ENCODE data around the gene CNNM3. TPM values are rescaled to one million over a fixed set of nuclear protein-coding genes. Genes with fewer than 3 reads are reported as not detected.
"Not testable (repeated sequence)": the region's sequence is repeated elsewhere in the genome, so short reads cannot be mapped to it uniquely, and the experiment has no call there.

CNNM3 gene
- total RNA-seq, 2 donors from 2014 or later, result 17.9 to 22.0 TPM

DNA sequence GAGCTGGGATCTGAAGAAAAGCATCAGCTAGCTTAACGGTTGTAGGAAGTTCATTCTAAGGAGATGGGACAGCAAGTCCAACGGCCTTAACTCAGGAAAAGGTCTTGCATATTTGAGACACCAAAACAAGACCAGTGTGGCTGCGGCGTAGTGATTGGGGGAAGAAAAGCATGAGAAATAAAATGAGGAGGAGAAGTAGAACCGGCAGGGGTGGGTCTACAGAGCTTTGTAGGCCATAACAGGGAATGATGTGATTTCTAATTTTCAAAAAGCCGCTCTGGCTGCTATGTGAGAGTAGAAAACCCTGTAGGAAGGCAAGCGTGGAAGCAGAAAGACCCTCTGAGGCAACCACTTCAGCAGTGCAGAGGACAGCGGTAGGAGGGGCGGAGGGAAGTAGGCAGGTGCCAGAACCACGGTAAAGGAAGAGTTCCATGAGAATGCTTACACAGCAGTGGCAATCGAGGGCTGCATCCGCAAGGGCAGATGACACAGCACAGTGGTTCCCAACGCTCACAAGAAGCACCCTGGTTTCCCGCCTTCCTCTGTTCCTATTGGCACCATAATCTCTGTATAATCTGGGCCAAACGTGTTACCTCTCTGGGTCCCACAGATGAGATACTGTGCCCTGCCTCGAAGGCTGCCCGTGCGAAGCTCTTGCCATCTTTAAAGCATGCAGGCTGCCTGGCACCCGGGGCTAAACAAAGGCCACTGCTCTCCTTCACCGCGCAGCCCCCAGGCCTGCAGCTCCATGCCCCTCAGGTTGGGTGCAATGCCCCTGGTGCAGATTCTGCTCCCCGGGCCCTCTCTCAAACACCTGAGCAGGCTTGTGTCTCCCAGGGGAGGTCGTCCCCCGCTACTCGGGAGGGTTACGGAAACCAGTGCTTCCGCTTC is 41.0 kb downstream of the CNNM3 start:
- peak overlapping the region; percentile 89 for H3K4me3 Mint-ChIP-seq
- no peaks in the 10 kb centered on the region for H3K27me3 Mint-ChIP-seq
- ATAC-seq (replicated peaks), result peak; percentile 18
- no peaks in the 10 kb centered on the region for H3K9me3 Mint-ChIP-seq
- peaks cover 19% of the 10 kb centered on the region for H3K4me1 Mint-ChIP-seq
- H3K27ac Mint-ChIP-seq, result peak overlapping the region; percentile 79
- H3K36me3 Mint-ChIP-seq (ENCODE audit: low read depth), result peaks cover 39% of the 10 kb centered on the region

DNA sequence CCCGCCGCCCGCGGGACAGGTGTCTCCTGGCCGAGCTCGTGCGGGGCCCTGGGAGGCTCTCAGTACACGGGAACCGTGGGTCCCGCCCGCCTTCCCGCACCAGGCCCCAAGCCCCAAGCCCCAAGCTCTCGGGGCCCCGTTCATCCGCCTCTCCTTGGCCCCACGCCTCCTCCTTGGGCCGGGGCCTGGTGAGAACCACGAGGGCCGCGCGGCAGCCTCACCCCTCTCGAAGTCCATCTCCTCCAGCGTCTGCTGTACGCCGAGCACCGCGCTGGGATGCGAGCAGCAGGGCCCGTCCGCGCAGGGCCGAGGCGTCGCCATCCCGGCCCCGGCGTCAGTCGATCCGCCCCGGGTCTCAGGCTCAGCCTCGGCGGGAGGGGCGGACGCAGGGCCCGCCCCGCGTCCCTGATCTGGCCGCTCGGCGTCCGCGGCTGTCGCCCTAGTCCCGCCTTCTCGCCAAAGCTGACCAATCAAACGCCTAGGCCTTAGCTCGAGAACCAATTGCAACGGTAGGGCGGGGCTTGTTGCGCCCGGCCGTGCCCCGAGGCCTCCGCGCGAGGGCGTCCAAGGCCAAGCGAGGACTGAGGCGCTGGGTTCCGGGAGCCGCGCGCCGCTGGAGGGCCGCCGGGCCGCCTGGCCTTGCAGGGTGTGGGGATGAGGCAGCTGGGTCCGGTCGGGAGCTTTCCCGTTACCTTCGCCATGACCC is 41.8 kb downstream of the CNNM3 start, which contains the start of gene ANKRD39:
TSS of gene ANKRD39 (minus strand) at position 350 of the 706 bp plus-strand sequence. CDS start at position 321, 29 bp downstream.
- Mint-ChIP-seq H3K4me1 (peaks cover 19% of the 10 kb centered on the region), H3K9me3 (no peaks in the 10 kb centered on the region), H3K4me3 (peak within 1 kb of the TSS; percentile 89), H3K36me3 (ENCODE audit: low read depth) (peaks cover 38% of the 10 kb centered on the region), H3K27ac (peak within 1 kb of the TSS; percentile 79), H3K27me3 (no peaks in the 10 kb centered on the region)
- peak; percentile 94 for ATAC-seq (replicated peaks)

DNA sequence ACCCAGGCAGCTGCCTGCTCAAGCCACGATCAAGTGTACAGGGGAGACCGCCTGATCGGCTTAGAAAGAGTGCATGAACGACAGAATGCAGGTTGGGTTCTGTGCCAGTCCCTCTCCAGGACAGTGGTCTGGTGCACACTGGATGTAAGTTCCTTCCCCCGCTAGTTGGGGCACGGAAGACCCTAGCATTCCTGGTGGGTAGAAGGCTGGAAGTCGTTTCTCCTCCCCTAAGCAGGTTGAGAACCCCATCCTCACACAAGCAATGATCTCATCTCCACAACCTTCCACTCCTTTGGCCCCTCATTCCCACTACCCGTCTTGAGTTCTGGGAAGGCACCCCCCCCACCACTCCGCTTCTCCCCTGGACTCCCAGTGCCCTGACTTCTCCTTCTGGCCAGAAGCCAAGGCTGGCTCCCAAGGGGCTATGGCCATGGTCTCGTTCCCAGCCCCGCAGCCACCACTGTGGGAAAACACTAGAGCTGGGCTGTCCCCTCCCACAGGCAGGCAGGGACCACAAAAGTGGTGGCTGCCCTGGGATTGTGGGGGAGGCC is 43.1 kb downstream of the CNNM3 start:
- peaks cover 29% of the 10 kb centered on the region for H3K36me3 Mint-ChIP-seq (ENCODE audit: low read depth)
- peak overlapping the region; percentile 89 for H3K4me3 Mint-ChIP-seq
- H3K9me3 Mint-ChIP-seq, result no peaks in the 10 kb centered on the region
- ATAC-seq (replicated peaks), result no peak
- peaks cover 19% of the 10 kb centered on the region for H3K4me1 Mint-ChIP-seq
- H3K27ac Mint-ChIP-seq, result peak overlapping the region; percentile 36
- H3K27me3 Mint-ChIP-seq, result no peaks in the 10 kb centered on the region

DNA sequence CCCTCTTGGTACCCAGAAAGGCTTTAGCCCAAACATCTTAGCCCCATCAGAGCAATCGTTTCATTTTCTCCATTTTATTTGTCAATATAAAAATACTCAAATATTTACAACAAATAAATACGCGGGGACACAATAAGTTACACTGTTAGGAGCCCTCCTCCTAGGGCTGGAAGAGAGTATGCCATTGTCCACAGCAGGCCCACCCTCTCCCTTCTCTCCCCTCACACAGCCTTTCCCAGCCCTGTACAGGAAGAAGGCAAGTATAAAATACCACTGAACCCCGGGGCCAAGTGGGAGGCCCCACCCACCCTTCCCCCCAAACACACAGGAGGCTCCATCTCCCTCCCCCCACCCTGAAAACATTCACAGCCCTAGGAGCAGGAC is 43.6 kb downstream of the CNNM3 start:
- H3K27me3 Mint-ChIP-seq, result no peaks in the 10 kb centered on the region
- H3K9me3 Mint-ChIP-seq, result no peaks in the 10 kb centered on the region
- ATAC-seq (replicated peaks), result no peak
- peak overlapping the region; percentile 89 for H3K4me3 Mint-ChIP-seq
- peaks cover 18% of the 10 kb centered on the region for H3K4me1 Mint-ChIP-seq
- peaks cover 24% of the 10 kb centered on the region for H3K36me3 Mint-ChIP-seq (ENCODE audit: low read depth)
- H3K27ac Mint-ChIP-seq, result peak overlapping the region; percentile 50

DNA sequence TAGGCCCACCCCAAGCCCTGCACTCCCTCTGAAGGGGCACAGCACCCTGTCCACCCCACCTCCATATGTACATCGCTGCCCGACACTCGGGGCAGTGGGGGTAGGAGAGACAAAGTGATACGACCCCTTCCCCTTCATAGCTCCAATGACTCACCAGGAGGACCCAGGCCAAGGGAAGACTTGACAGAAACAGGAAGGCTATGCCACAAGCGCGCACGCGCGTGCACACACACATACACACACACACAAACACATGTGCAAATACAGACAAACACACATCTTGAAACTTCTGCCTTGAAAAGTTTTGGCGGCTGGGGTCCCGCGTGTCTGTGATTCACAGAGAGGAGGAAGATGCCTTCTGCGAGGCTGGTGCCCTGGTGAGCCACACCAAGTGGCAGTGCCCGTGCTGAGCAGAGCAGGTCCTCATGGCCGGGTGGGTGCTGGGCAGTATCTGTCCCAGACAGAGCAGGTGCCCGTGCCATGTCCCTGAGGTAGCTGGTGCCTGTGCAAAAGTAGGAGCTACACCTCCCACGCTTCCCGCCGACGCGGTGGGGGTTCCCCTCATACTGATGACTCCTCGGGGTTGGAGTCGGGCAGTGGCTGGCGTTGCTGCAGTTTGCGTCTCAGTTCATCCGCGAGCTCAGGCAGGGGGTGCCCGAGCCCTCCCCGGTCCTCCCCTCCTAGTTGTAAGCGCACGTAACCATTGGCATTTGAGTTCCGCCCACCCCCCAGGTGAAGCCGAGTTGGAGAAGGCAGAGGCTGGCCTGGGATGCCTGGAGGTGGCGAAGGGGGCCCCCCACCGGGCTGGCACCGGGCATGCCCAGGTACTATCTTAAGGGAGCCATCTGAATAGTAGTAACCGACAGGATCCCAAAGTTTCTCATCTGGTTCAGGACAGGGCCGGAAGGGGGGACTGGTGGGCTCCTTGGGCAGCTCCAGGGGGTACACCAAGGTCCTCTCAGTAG is 44.3 kb downstream of the CNNM3 start:
- peak overlapping the region; percentile 50 for H3K4me3 Mint-ChIP-seq
- H3K27me3 Mint-ChIP-seq, result no peaks in the 10 kb centered on the region
- H3K27ac Mint-ChIP-seq, result peak overlapping the region; percentile 50
- ATAC-seq (replicated peaks), result no peak
- H3K9me3 Mint-ChIP-seq, result no peaks in the 10 kb centered on the region
- H3K36me3 Mint-ChIP-seq (ENCODE audit: low read depth), result peaks cover 19% of the 10 kb centered on the region
- H3K4me1 Mint-ChIP-seq, result peaks cover 13% of the 10 kb centered on the region

DNA sequence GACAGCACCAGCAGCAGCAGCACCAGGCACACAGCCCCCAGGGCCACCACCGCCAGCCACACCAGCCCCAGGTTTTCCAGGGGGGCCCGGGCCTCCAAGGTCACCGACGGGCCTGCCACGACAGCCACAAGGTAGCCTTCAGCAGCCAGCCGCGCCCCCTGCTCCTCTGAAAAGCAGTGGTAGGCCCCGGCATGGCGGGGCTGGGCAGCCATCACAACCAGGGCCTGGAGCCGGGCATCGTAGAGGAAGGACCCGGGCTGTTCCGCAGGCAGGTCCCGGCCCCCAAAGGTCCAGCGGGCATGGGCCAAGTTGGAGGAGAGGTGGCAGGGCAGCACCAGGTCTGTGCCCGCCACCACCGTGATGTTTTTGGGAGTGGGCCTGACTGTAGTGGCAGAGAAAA is 45.0 kb downstream of the CNNM3 start:
- ATAC-seq (replicated peaks), result no peak
- H3K27me3 Mint-ChIP-seq, result no peaks in the 10 kb centered on the region
- no peak overlapping the region for H3K4me3 Mint-ChIP-seq
- peaks cover 13% of the 10 kb centered on the region for H3K4me1 Mint-ChIP-seq
- H3K36me3 Mint-ChIP-seq (ENCODE audit: low read depth), result peaks cover 19% of the 10 kb centered on the region
- H3K27ac Mint-ChIP-seq, result no peak overlapping the region
- H3K9me3 Mint-ChIP-seq, result no peaks in the 10 kb centered on the region

DNA sequence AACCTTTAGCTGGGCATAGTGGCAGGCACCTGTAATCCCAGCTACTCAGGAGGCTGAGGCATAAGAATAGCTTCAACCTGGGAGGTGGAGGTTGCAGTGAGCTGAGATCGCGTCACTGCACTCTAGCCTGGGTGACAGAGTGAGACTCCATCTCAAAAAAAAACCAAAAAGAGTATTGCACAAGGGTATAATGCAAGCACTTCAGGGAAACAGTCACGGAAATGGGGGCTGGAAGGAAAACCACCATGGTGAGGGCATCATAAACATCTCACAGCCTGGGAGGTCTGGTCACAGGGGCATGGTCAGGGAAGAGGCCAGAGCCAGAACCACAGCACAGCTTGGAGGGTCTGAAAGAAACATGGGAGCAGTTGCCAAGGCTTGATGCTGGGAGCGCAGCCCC is 47.0 kb downstream of the CNNM3 start:
- not testable (repeated sequence) for H3K4me3 Mint-ChIP-seq; ATAC-seq (replicated peaks); H3K9me3 Mint-ChIP-seq; H3K27me3 Mint-ChIP-seq; H3K27ac Mint-ChIP-seq; H3K4me1 Mint-ChIP-seq
- peaks cover 19% of the 10 kb centered on the region for H3K36me3 Mint-ChIP-seq (ENCODE audit: low read depth)

DNA sequence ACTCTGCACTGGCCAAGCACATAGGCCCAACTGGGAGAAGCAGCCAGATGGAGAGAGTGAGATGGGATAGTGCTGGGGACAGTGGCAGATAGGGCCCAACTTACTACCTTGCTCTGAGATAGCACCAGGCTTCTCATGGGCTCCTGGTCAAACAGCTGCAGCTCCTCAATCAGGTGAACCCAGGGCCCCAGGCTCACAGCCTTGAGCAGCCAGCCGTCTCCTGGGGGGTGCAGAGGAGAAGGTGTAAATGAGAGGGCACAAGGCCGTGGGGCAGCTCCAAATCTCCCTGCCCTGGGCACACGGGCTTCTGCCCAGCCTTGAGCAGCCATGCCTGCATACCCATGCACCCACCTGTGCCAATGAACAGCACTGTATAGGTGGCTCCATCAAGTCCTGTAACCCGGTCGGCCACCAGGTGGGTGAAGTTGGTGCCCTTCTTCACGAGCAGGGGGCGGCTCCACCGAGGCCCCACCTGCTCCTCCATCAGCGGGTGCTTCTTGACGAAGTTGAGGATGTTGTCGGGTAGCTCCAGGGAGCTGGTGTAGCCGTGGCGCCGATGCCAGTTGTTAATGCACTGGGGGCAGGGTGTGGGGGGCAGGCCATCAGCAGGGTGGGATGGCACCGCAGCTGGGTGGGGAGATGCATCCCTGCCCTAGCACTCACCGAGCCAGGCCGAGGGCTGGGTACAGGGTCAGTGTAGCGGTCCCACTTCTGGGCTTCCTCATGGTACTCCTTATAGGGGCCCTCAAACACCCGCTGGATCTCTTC is 47.7 kb downstream of the CNNM3 start:
- H3K9me3 Mint-ChIP-seq, result no peaks in the 10 kb centered on the region
- no peak overlapping the region for H3K4me3 Mint-ChIP-seq
- H3K27ac Mint-ChIP-seq, result no peak overlapping the region
- H3K27me3 Mint-ChIP-seq, result no peaks in the 10 kb centered on the region
- peaks cover 19% of the 10 kb centered on the region for H3K36me3 Mint-ChIP-seq (ENCODE audit: low read depth)
- no peak for ATAC-seq (replicated peaks)
- H3K4me1 Mint-ChIP-seq, result peaks cover 6% of the 10 kb centered on the region

DNA sequence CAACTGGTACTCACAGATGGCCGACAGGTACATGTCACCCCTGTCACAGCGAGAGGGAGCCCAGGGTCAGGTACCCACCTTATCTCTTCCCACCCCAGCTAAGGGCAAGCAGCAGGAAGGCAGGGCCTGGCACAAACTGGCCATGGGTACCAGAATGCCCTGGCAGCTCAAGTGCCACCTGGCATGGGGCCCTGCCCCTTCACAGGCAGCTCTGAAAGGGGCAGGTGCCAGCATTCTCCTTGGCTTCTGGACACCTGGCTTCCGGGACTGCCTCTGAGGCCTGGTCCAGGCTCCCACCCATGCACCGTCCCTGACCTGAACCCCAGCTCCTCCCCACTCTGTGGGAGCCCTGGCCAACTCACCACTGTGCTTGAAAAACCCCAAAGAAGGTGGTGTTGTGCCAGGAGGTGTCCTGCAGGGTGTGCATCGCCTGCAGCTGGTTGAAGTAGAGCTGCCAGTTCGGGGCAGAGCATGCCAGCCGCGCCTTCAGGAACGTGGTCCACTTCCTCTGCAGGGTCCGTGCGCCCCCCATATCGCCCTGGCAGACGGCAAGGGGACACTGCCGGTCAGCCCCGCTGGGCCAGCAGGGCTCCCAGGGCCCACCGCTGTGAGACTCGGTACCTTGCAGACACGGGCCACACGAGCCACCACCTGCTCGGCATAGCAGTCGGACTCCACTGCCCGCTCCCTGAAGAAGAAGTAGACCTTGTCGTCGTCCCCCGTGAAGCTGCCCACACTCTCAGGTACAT is 48.4 kb downstream of the CNNM3 start:
- Mint-ChIP-seq H3K9me3 (no peaks in the 10 kb centered on the region), H3K36me3 (ENCODE audit: low read depth) (peaks cover 19% of the 10 kb centered on the region), H3K4me1 (peaks cover 6% of the 10 kb centered on the region), H3K27ac (no peak overlapping the region), H3K27me3 (no peaks in the 10 kb centered on the region), H3K4me3 (no peak overlapping the region)
- ATAC-seq (replicated peaks), result no peak

DNA sequence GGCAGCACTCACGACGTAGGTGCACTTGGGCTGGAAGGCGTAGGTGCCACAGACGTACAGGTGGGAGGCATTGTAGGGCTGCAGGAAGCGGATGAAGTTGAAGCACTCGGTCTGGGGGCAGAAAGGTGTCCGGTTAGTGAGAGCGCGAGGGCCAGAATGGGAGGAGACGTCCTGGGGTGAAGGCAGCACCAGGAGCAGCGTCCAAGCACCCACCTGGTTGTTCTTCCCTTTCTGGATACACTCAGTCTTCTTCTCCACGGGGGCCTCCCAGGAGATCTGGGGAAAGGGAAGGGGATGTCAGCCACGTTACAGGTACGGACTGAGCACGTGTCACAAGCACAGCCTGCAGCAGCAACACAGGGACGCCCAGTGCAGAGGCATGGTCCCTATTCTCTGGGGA is 49.6 kb downstream of the CNNM3 start:
- H3K4me3 Mint-ChIP-seq, result no peak overlapping the region
- peaks cover 19% of the 10 kb centered on the region for H3K36me3 Mint-ChIP-seq (ENCODE audit: low read depth)
- no peak overlapping the region for H3K27ac Mint-ChIP-seq
- H3K27me3 Mint-ChIP-seq, result peaks cover 2% of the 10 kb centered on the region
- no peak for ATAC-seq (replicated peaks)
- H3K9me3 Mint-ChIP-seq, result no peaks in the 10 kb centered on the region
- H3K4me1 Mint-ChIP-seq, result peaks cover 3% of the 10 kb centered on the region

DNA sequence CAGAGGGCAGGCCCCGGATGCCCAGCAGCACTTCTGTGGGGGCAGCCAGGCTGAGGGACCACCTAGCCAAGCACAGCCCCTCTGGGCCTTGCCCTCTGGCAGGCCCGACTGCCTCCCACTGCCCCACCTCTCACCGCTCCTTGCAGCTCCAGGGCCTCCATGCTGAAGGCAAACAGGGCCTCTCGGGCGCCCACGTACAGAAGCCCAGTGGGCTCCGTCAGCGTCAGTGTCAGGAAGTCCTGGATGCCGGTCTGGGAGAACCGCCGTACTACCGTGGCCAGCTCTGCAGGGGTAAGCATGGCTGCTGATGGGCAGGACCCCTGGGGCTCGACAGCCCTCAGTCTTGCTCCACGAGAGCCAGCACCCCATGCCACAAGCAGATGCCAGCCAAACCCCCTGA is 50.1 kb downstream of the CNNM3 start:
- peaks cover 19% of the 10 kb centered on the region for H3K36me3 Mint-ChIP-seq (ENCODE audit: low read depth)
- H3K9me3 Mint-ChIP-seq, result no peaks in the 10 kb centered on the region
- H3K27me3 Mint-ChIP-seq, result peaks cover 2% of the 10 kb centered on the region
- no peak overlapping the region for H3K27ac Mint-ChIP-seq
- no peak overlapping the region for H3K4me3 Mint-ChIP-seq
- no peak for ATAC-seq (replicated peaks)
- peaks cover 5% of the 10 kb centered on the region for H3K4me1 Mint-ChIP-seq

DNA sequence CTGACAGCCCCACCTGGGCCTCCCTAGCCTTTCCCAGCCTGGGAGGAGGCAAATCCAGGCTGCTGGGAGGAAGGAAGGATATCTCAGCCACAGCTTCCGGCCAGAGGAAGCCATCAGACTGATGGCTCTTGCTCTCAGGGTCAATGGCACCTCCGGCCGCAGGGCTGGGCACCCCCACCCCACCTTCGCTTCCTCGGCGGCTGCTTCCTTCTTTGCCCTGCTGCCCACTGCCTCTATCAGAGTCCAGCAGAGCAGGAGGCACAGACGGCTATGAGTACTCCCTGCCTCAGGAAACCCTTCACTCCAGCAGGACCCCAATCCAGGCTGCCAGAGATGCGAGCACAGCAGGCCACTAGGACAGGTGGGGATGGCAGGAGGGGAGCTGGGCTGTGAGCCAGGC is 50.5 kb downstream of the CNNM3 start:
- H3K4me1 Mint-ChIP-seq, result peaks cover 5% of the 10 kb centered on the region
- H3K27ac Mint-ChIP-seq, result peak overlapping the region; percentile 36

More for the DNA sequence above, 50.5 kb downstream of the CNNM3 start:
- peak overlapping the region; percentile 77 for H3K4me3 Mint-ChIP-seq
- H3K9me3 Mint-ChIP-seq, result no peaks in the 10 kb centered on the region
- no peak for ATAC-seq (replicated peaks)
- H3K36me3 Mint-ChIP-seq (ENCODE audit: low read depth), result peaks cover 16% of the 10 kb centered on the region
- peaks cover 2% of the 10 kb centered on the region for H3K27me3 Mint-ChIP-seq
